ENCODE results near the gene PLA2G4C. TPM values are rescaled to one million over a fixed set of nuclear protein-coding genes. Genes with fewer than 3 reads are reported as not detected.

The PLA2G4C gene, protein sequence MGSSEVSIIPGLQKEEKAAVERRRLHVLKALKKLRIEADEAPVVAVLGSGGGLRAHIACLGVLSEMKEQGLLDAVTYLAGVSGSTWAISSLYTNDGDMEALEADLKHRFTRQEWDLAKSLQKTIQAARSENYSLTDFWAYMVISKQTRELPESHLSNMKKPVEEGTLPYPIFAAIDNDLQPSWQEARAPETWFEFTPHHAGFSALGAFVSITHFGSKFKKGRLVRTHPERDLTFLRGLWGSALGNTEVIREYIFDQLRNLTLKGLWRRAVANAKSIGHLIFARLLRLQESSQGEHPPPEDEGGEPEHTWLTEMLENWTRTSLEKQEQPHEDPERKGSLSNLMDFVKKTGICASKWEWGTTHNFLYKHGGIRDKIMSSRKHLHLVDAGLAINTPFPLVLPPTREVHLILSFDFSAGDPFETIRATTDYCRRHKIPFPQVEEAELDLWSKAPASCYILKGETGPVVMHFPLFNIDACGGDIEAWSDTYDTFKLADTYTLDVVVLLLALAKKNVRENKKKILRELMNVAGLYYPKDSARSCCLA
- polyA plus RNA-seq (2013, experiment 1 of 2), result 5.3 TPM
- 5.0 TPM for polyA plus RNA-seq (2013, experiment 2 of 2)

DNA sequence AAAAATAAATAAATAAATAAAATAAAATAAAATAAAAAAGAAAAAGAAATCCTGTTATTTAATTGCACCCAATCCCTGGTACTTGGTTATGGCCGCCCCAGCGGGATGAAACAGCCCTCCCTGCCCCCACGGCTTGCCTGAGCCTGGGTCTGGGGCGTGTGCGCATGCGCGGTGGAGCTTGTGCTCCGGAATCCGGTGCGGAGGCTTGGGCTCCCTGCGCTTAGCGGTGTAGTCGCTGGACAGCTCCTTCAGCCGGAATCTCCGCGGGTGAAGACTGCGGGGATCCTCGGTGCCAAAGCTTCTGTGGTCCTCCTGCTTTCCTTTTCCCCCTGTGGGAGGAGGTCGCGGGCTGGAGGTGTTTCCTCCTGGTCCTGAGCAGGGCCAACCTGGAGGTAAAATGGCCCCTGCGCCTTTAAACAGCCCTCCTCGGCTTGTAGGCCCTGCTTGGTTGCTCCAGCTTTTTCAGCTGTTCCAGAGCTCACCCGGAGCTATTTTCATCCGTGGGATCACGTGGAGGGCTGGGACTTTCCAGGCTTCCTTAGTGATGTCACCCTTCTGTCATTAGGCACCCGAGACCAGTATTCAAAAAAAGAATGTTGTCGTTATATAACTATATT, at the start of gene PLA2G4C:
Gene PLA2G4C, minus strand, starts transcription at position 468 of the 617 bp plus-strand sequence. CDS start 4,288 bp downstream, outside the sequence.
- H4K8ac ChIP-seq (ENCODE audit: low read depth, low read length), result no peak within 1 kb of the TSS
- no peak within 1 kb of the TSS for H3K4ac ChIP-seq (ENCODE audit: low read depth, low read length)
- H2BK120ac ChIP-seq (ENCODE audit: low read depth, low read length), result no peak within 1 kb of the TSS
- WGBS (ENCODE audit: extremely low coverage, insufficient coverage, low lambda C conversion rate), result no CpG with 5 or more reads among the region's 27 CpGs
- H3K27ac ChIP-seq (ENCODE audit: low read depth, low read length), result no peak within 1 kb of the TSS
- no peaks in the 10 kb centered on the region for H3K4me1 ChIP-seq (ENCODE audit: control insufficient read depth, low read depth, low read length)
- H3K4me2 ChIP-seq (ENCODE audit: low read length), result peak within 1 kb of the TSS; percentile 83
- H3K56ac ChIP-seq (ENCODE audit: low read length), result peak within 1 kb of the TSS; percentile 87
- H4K5ac ChIP-seq (ENCODE audit: low read length), result no peak within 1 kb of the TSS
- peak; percentile 92 for DNase-seq
- no peaks in the 10 kb centered on the region for H3K27me3 ChIP-seq (ENCODE audit: insufficient read depth, low read length, poor library complexity)
- no peak within 1 kb of the TSS for H2BK5ac ChIP-seq (ENCODE audit: low read length)
- no peak within 1 kb of the TSS for H2BK15ac ChIP-seq (replicated peaks; ENCODE audit: low read depth)
- H3K36me3 ChIP-seq (ENCODE audit: control insufficient read depth, insufficient read depth, low read length), result no peaks in the 10 kb centered on the region
- no peaks in the 10 kb centered on the region for H3K79me1 ChIP-seq (ENCODE audit: low read length)
- no peak within 1 kb of the TSS for H3K18ac ChIP-seq (ENCODE audit: low read length)
- no peak within 1 kb of the TSS for H3K23ac ChIP-seq (ENCODE audit: low read length)
- H3K9ac ChIP-seq (ENCODE audit: low read length), result peak within 1 kb of the TSS; percentile 79
- H2AK5ac ChIP-seq (ENCODE audit: low read length), result no peak within 1 kb of the TSS
- H3K79me2 ChIP-seq (ENCODE audit: control insufficient read depth, insufficient read depth, low read length), result no peaks in the 10 kb centered on the region
- H3K4me3 ChIP-seq (ENCODE audit: low read length), result peak within 1 kb of the TSS; percentile 28

DNA sequence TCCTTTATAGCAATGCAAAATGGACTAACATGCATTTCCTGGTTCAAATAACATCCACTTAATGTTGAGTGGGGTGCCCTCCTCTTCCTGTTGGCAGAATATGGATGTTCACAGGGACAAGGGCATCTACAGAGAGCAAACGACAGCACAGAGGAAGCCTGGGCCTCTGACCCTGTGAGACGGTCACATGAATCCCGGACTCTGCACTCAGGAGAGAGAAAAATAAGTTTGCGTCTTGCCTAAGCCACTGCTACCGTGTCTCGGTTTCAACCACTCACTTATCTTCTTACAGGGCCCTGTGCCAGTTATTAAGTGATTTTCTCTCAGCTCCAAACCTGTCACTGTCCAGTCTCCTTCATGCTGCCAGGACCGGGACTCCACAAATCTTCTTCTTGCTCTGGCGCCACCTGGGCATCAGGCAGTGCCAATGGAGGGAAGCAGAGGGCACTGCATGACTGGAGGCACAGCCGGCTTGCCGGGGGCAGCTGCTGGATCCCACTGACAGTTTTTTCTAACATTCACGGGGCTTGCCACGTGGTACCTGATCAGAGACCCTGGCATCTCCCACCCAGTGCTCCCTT, 47.7 kb upstream of the PLA2G4C start:
- no peak for DNase-seq
- Histone ChIP-seq H3K9ac (ENCODE audit: low read length) (no peak overlapping the region), H3K23ac (ENCODE audit: low read length) (no peak overlapping the region), H2BK120ac (ENCODE audit: low read depth, low read length) (no peak overlapping the region), H2BK15ac (replicated peaks; ENCODE audit: low read depth) (no peak overlapping the region), H3K56ac (ENCODE audit: low read length) (no peak overlapping the region), H4K8ac (ENCODE audit: low read depth, low read length) (no peak overlapping the region), H3K4me1 (ENCODE audit: control insufficient read depth, low read depth, low read length) (no peaks in the 10 kb centered on the region), H4K5ac (ENCODE audit: low read length) (no peak overlapping the region), H3K18ac (ENCODE audit: low read length) (no peak overlapping the region), H3K4me2 (ENCODE audit: low read length) (no peak overlapping the region), H3K79me1 (ENCODE audit: low read length) (no peaks in the 10 kb centered on the region), H3K27me3 (ENCODE audit: insufficient read depth, low read length, poor library complexity) (no peaks in the 10 kb centered on the region), H3K4me3 (ENCODE audit: low read length) (no peak overlapping the region), H3K27ac (ENCODE audit: low read depth, low read length) (no peak overlapping the region), H2BK5ac (ENCODE audit: low read length) (no peak overlapping the region), H2AK5ac (ENCODE audit: low read length) (no peak overlapping the region), H3K4ac (ENCODE audit: low read depth, low read length) (no peak overlapping the region), H3K79me2 (ENCODE audit: control insufficient read depth, insufficient read depth, low read length) (no peaks in the 10 kb centered on the region), H3K36me3 (ENCODE audit: control insufficient read depth, insufficient read depth, low read length) (peaks cover 7% of the 10 kb centered on the region)
- no CpG with 5 or more reads among the region's 12 CpGs for WGBS (ENCODE audit: extremely low coverage, insufficient coverage, low lambda C conversion rate)

DNA sequence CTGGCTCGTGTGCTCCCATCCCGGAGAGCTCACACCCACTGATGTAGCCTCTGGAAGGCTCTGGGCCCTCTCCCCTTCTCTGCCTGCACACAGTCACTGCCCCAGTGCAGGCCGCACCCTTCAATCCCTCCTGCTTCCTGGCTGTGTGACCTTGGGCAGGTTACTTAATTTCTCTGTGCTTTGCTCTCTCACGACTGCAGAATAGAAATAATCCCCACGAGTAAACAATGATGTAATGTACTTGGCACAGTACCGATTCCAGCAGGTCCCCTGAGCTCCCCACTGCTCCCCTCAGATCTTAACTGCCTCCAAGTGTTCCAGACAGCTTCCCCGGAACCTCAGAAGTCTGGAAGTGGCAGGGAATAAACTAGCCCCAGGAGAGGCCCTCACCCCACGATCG, 43.4 kb upstream of the PLA2G4C start:
- no peak overlapping the region for H2BK15ac ChIP-seq (replicated peaks; ENCODE audit: low read depth)
- no peak overlapping the region for H2AK5ac ChIP-seq (ENCODE audit: low read length)
- no peaks in the 10 kb centered on the region for H3K79me2 ChIP-seq (ENCODE audit: control insufficient read depth, insufficient read depth, low read length)
- no peak overlapping the region for H3K27ac ChIP-seq (ENCODE audit: low read depth, low read length)
- H4K5ac ChIP-seq (ENCODE audit: low read length), result no peak overlapping the region
- H3K4ac ChIP-seq (ENCODE audit: low read depth, low read length), result no peak overlapping the region
- H3K4me1 ChIP-seq (ENCODE audit: control insufficient read depth, low read depth, low read length), result no peaks in the 10 kb centered on the region
- no peak overlapping the region for H3K4me3 ChIP-seq (ENCODE audit: low read length)
- no peak overlapping the region for H3K56ac ChIP-seq (ENCODE audit: low read length)
- H2BK120ac ChIP-seq (ENCODE audit: low read depth, low read length), result no peak overlapping the region
- H4K8ac ChIP-seq (ENCODE audit: low read depth, low read length), result no peak overlapping the region
- no peak overlapping the region for H3K18ac ChIP-seq (ENCODE audit: low read length)
- H3K79me1 ChIP-seq (ENCODE audit: low read length), result no peaks in the 10 kb centered on the region
- no peak overlapping the region for H2BK5ac ChIP-seq (ENCODE audit: low read length)
- H3K23ac ChIP-seq (ENCODE audit: low read length), result no peak overlapping the region
- no CpG with 5 or more reads among the region's 9 CpGs for WGBS (ENCODE audit: extremely low coverage, insufficient coverage, low lambda C conversion rate)
- H3K27me3 ChIP-seq (ENCODE audit: insufficient read depth, low read length, poor library complexity), result no peaks in the 10 kb centered on the region
- H3K36me3 ChIP-seq (ENCODE audit: control insufficient read depth, insufficient read depth, low read length), result peaks cover 9% of the 10 kb centered on the region
- H3K4me2 ChIP-seq (ENCODE audit: low read length), result no peak overlapping the region
- peak; percentile 3 for DNase-seq
- H3K9ac ChIP-seq (ENCODE audit: low read length), result no peak overlapping the region

DNA sequence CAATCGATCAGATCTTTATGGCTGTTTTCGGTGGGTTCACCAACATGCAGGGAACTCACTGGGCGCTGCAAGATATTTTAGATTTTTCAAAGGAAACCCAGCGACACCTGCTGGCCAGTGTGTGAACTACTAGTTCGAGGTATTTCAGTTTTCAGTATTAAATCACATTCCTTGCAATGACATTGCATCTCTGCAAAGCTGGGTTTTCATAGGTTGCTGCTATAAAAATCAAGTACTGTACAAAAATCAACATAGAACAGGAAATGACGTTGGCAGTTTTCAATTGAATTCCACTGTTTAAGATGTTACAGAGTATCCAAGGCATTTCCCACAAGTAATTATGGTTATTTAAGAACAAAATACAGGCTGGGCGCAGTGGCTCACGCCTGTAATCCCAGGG, 41.9 kb upstream of the PLA2G4C start:
- Histone ChIP-seq H3K36me3 (ENCODE audit: control insufficient read depth, insufficient read depth, low read length) (peaks cover 7% of the 10 kb centered on the region), H3K9ac (ENCODE audit: low read length) (no peak overlapping the region), H4K5ac (ENCODE audit: low read length) (no peak overlapping the region), H3K4me1 (ENCODE audit: control insufficient read depth, low read depth, low read length) (no peaks in the 10 kb centered on the region), H3K18ac (ENCODE audit: low read length) (no peak overlapping the region), H2BK120ac (ENCODE audit: low read depth, low read length) (no peak overlapping the region), H3K27ac (ENCODE audit: low read depth, low read length) (no peak overlapping the region), H3K4me2 (ENCODE audit: low read length) (no peak overlapping the region), H2BK5ac (ENCODE audit: low read length) (no peak overlapping the region), H3K79me1 (ENCODE audit: low read length) (no peaks in the 10 kb centered on the region), H3K27me3 (ENCODE audit: insufficient read depth, low read length, poor library complexity) (no peaks in the 10 kb centered on the region), H2BK15ac (replicated peaks; ENCODE audit: low read depth) (no peak overlapping the region), H4K8ac (ENCODE audit: low read depth, low read length) (no peak overlapping the region), H3K23ac (ENCODE audit: low read length) (no peak overlapping the region), H3K4ac (ENCODE audit: low read depth, low read length) (no peak overlapping the region), H3K4me3 (ENCODE audit: low read length) (no peak overlapping the region), H3K56ac (ENCODE audit: low read length) (no peak overlapping the region), H3K79me2 (ENCODE audit: control insufficient read depth, insufficient read depth, low read length) (no peaks in the 10 kb centered on the region), H2AK5ac (ENCODE audit: low read length) (no peak overlapping the region)
- no CpG with 5 or more reads among the region's 8 CpGs for WGBS (ENCODE audit: extremely low coverage, insufficient coverage, low lambda C conversion rate)
- DNase-seq, result peak; percentile 57

DNA sequence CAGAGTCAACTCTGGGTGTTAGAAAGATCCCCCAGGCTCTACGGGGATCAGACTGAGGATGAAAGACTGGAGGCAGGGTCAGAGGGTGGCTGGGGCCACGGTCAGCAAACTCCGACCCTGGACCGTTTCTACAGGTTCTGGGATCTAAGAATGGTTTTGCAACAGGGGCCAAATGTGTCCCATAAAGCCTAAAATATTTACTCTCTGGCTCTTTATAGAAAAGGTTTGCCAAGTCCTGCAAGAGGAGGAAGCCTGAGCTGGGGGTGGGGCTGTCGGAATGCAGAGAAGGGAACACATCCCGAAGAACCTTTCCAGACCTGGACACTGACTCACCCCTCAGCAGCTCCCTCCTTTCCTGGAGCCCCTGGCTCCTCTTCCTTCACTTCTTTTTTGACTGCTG, 38.8 kb upstream of the PLA2G4C start:
- Histone ChIP-seq H3K27ac (ENCODE audit: low read depth, low read length) (no peak overlapping the region), H4K8ac (ENCODE audit: low read depth, low read length) (no peak overlapping the region), H2BK5ac (ENCODE audit: low read length) (no peak overlapping the region), H2BK15ac (replicated peaks; ENCODE audit: low read depth) (no peak overlapping the region), H3K4me2 (ENCODE audit: low read length) (no peak overlapping the region), H3K79me1 (ENCODE audit: low read length) (no peaks in the 10 kb centered on the region), H3K27me3 (ENCODE audit: insufficient read depth, low read length, poor library complexity) (no peaks in the 10 kb centered on the region), H3K4ac (ENCODE audit: low read depth, low read length) (no peak overlapping the region), H2AK5ac (ENCODE audit: low read length) (no peak overlapping the region), H4K5ac (ENCODE audit: low read length) (no peak overlapping the region), H3K23ac (ENCODE audit: low read length) (no peak overlapping the region), H3K79me2 (ENCODE audit: control insufficient read depth, insufficient read depth, low read length) (no peaks in the 10 kb centered on the region), H3K56ac (ENCODE audit: low read length) (no peak overlapping the region), H3K4me1 (ENCODE audit: control insufficient read depth, low read depth, low read length) (no peaks in the 10 kb centered on the region), H3K4me3 (ENCODE audit: low read length) (no peak overlapping the region), H3K18ac (ENCODE audit: low read length) (no peak overlapping the region), H3K9ac (ENCODE audit: low read length) (no peak overlapping the region), H2BK120ac (ENCODE audit: low read depth, low read length) (no peak overlapping the region), H3K36me3 (ENCODE audit: control insufficient read depth, insufficient read depth, low read length) (peaks cover 8% of the 10 kb centered on the region)
- no CpG with 5 or more reads among the region's 6 CpGs for whole genome bisulfite sequencing (ENCODE audit: extremely low coverage, insufficient coverage, low lambda C conversion rate)
- no peak for DNase-seq

Data from mesendoderm (in vitro differentiated cells).